HepG2 (cell line): ENCODE data around the gene RAB2B. TPM values are rescaled to one million over a fixed set of nuclear protein-coding genes. Genes with fewer than 3 reads are reported as not detected.

ENCODE experiments used
- CAMTA2 ChIP-seq: sonication (generic); formaldehyde crosslinking; IDR thresholded peaks from 2 replicates; pipeline ENCODE4 v1.4.0; 2020; ENCODE audit warnings: mild to moderate bottlenecking, missing genetic modification reagents, borderline replicate concordance
- MIXL1 ChIP-seq: IDR thresholded peaks from 2 replicates; pipeline ENCODE4 v1.6.1; 2016
- RAD21 ChIP-seq: fragments of 450-650 bp; formaldehyde crosslinking; IDR thresholded peaks from 2 replicates; pipeline ENCODE4 v1.5.0; 2020; ENCODE audit warnings: mild to moderate bottlenecking
- SMC3 ChIP-seq: IDR thresholded peaks from 2 replicates; pipeline ENCODE4 v1.6.1; 2011; ENCODE audit warnings: low read length, improper control_type of control experiment
- ZFAT ChIP-seq: sonication (generic); formaldehyde crosslinking; conservative IDR thresholded peaks from 2 replicates; pipeline ENCODE4 v1.8.1; 2023; ENCODE audit warnings: missing genetic modification reagents, inconsistent platforms
- polyA plus RNA-seq, 8 experiments: library from polyadenylated mRNA; depleted of rRNA in 3 of 8; stranded (reverse) in 7 of 8; unstranded in 1 of 8; fragments of >200 nt; fragmentation: Illumina TruSeq in 4 of 8; extraction: Trizol in 4 of 8; gene quantifications; 2 replicates each; pipeline versions ENCODE4 v1.2.1 to v1.2.3, GENCODE V29; 2011 to 2016; ENCODE audit warnings: low read depth in 4 of 8, missing spikeins in 1 of 8, mixed read lengths in 1 of 8; ENCODE audit not compliant: insufficient read depth in 1 of 8
- total RNA-seq, 5 experiments: library from RNA; depleted of rRNA; stranded (reverse); fragments of >200 nt; fragmentation: Illumina TruSeq; extraction: Trizol; gene quantifications; 2 replicates each; pipeline ENCODE4 v1.2.3, GENCODE V29; 2016; ENCODE audit warnings: low read depth in 1 of 5
- TF ChIP-seq, protein P1 (sequence below): sonication (generic); formaldehyde crosslinking; IDR thresholded peaks from 2 replicates; pipeline ENCODE4 v1.4.0; 2020; ENCODE audit warnings: missing genetic modification reagents
- TF ChIP-seq, protein P2 (sequence below), 2 experiments: sonication (generic) in 1 of 2; formaldehyde crosslinking in 1 of 2; IDR thresholded peaks; 2 replicates each; pipeline versions ENCODE4 v1.4.0 to v1.6.1; 2018 to 2020; ENCODE audit warnings: missing genetic modification reagents in 2 of 2, borderline replicate concordance in 1 of 2, low read depth in 1 of 2, mild to moderate bottlenecking in 1 of 2, missing biosample characterization in 1 of 2

RAB2B gene
- total and polyA plus RNA-seq, 2 of the 13 experiments (the other 11 are each of a cell fraction or from before 2014, with no cell fraction given), result 36.0 to 60.6 TPM

DNA sequence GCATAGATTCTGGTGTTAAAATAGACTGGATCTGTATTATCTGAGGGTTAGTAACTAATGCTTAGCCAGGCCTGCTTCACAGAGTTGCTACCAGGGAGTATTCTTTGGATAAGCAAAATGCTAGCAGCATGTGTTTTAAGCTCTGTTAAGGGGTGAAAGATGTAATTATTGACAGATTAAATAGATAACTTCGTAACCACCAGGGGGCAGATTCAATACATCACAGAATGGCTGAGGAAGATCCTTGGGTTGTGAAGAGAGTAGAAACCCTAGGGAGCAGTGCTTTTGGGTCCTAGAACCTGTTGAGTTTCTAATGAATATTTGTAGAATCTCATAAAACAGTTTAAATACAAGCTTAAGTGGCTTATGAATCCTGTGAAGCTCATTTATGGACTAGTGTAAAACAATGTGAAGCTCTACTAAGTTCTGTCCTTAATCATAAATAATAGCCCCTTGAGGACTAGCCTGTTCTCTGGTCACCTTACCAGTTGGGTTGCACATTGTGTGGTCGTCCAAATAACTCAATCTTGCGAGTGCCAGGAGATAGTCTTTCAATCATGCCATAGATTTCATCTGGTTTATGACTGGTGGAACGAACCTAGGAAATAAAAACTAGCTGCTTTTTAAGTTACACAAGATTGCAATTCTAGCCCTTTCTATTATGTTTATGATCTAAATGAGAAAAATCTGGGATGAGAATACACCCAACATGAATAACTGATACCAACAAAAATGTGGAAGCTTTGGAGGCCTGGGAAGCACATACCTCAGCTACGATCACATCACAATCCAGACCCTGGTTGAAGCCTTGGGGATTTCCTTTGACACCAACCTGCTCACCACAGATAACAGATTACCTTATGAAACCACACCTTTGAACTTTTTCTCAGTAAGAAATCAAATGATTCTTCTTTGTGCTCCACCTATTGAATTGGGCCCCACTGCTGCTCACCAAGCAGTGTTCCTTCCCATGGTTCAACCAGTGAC, 22.1 kb upstream of the RAB2B start (continued):
- TF ChIP-seq, protein P1, sequence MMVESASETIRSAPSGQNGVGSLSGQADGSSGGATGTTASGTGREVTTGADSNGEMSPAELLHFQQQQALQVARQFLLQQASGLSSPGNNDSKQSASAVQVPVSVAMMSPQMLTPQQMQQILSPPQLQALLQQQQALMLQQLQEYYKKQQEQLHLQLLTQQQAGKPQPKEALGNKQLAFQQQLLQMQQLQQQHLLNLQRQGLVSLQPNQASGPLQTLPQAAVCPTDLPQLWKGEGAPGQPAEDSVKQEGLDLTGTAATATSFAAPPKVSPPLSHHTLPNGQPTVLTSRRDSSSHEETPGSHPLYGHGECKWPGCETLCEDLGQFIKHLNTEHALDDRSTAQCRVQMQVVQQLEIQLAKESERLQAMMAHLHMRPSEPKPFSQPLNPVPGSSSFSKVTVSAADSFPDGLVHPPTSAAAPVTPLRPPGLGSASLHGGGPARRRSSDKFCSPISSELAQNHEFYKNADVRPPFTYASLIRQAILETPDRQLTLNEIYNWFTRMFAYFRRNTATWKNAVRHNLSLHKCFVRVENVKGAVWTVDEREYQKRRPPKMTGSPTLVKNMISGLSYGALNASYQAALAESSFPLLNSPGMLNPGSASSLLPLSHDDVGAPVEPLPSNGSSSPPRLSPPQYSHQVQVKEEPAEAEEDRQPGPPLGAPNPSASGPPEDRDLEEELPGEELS (CRISPR knock-in tag), result 0 out of 2 replicates have a peak, but pooled peaks have one; percentile 8
- TF ChIP-seq RAD21 (CRISPR knock-in tag) (peak; percentile 82), MIXL1 (CRISPR knock-in tag) (peak; percentile 67; the same call in 1 of the 2 replicates), CAMTA2 (CRISPR knock-in tag) (no peak), ZFAT (CRISPR knock-in tag) (no peak), SMC3 (peak; percentile 92)
- TF ChIP-seq, protein P2, sequence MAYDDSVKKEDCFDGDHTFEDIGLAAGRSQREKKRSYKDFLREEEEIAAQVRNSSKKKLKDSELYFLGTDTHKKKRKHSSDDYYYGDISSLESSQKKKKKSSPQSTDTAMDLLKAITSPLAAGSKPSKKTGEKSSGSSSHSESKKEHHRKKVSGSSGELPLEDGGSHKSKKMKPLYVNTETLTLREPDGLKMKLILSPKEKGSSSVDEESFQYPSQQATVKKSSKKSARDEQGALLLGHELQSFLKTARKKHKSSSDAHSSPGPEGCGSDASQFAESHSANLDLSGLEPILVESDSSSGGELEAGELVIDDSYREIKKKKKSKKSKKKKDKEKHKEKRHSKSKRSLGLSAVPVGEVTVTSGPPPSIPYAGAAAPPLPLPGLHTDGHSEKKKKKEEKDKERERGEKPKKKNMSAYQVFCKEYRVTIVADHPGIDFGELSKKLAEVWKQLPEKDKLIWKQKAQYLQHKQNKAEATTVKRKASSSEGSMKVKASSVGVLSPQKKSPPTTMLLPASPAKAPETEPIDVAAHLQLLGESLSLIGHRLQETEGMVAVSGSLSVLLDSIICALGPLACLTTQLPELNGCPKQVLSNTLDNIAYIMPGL (CRISPR knock-in tag; IDR thresholded peaks at IDR 0.05; ENCODE audit: borderline replicate concordance in 1 of 2, low read depth in 1 of 2), result peak; percentile 47 to 63; a peak in 2 of 4 replicates
- TF ChIP-seq, all 625 proteins: peak for 26
